ENCODE measurements around the gene TACR1. TPM values are rescaled to one million over a fixed set of nuclear protein-coding genes. Genes with fewer than 3 reads are reported as not detected.

The TACR1 gene
- polyA plus RNA-seq, 1 donor from 2014 or later = 0.78 TPM

DNA sequence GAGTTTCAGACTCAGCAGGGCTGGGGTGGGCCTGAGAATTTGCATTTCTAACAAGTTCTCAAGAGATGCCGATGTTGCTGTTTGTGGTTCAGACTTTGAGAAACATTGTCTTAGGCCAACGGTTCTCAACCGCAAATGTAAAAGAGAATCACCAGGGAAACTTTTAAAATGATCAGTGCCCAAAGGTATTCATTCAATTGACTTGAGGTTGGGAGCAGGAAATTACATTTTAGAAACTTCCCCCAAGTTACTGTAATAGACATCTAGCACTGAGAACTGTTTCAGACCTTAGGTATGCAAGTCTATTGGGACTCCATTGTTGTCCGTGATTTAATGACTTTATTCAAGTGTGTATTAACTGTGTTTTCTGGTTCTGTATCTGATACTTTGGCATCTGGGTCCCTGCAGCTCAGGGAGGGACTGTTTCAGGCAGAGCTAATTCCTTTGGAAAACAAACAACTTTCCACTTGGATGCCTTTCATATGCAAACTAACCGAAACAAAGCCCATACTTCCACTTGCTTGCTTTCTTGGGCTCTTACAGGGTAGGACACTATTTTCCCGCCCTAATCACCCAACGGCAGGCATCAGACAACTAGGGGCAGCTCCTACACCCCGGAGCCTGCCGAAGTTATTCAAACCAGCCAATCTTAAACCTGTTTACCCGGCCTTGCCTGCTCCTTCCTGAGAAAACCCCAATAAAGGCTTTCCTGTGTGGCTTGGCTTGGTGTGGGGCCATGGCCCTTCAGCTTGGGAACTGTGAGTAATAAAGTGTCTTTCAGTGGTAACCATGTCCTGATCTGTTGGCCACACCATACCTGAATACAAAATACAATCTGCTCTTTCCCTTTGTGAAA lies 143.3 kb downstream of the TACR1 start:
- H2AFZ ChIP-seq (ENCODE audit: low read depth, low read length) = no peak overlapping the region
- H3K4me2 ChIP-seq (ENCODE audit: low read length) = no peak overlapping the region
- H3K36me3 ChIP-seq (ENCODE audit: insufficient read depth, low read length) = no peaks in the 10 kb centered on the region
- TF ChIP-seq SMC3 (conservative IDR thresholded peaks at IDR 0.05; ENCODE audit: poor library complexity) (no peak), RAD21 (conservative IDR thresholded peaks at IDR 0.05) (no peak), EZH2 (IDR thresholded peaks at IDR 0.05; ENCODE audit: borderline replicate concordance, insufficient read depth, low read length, poor library complexity, severe bottlenecking) (no peak), TAF1 (IDR thresholded peaks at IDR 0.05; ENCODE audit: low read depth) (no peak), MXI1 (conservative IDR thresholded peaks at IDR 0.05; ENCODE audit: poor library complexity, severe bottlenecking) (no peak), EP300 (conservative IDR thresholded peaks at IDR 0.05; ENCODE audit: poor library complexity, severe bottlenecking) (no peak), POLR2AphosphoS5 (IDR thresholded peaks at IDR 0.05) (no peak)
- TF ChIP-seq, protein P1, sequence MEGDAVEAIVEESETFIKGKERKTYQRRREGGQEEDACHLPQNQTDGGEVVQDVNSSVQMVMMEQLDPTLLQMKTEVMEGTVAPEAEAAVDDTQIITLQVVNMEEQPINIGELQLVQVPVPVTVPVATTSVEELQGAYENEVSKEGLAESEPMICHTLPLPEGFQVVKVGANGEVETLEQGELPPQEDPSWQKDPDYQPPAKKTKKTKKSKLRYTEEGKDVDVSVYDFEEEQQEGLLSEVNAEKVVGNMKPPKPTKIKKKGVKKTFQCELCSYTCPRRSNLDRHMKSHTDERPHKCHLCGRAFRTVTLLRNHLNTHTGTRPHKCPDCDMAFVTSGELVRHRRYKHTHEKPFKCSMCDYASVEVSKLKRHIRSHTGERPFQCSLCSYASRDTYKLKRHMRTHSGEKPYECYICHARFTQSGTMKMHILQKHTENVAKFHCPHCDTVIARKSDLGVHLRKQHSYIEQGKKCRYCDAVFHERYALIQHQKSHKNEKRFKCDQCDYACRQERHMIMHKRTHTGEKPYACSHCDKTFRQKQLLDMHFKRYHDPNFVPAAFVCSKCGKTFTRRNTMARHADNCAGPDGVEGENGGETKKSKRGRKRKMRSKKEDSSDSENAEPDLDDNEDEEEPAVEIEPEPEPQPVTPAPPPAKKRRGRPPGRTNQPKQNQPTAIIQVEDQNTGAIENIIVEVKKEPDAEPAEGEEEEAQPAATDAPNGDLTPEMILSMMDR (IDR thresholded peaks at IDR 0.05; ENCODE audit: poor library complexity, severe bottlenecking) = no peak
- TF ChIP-seq, protein P2, sequence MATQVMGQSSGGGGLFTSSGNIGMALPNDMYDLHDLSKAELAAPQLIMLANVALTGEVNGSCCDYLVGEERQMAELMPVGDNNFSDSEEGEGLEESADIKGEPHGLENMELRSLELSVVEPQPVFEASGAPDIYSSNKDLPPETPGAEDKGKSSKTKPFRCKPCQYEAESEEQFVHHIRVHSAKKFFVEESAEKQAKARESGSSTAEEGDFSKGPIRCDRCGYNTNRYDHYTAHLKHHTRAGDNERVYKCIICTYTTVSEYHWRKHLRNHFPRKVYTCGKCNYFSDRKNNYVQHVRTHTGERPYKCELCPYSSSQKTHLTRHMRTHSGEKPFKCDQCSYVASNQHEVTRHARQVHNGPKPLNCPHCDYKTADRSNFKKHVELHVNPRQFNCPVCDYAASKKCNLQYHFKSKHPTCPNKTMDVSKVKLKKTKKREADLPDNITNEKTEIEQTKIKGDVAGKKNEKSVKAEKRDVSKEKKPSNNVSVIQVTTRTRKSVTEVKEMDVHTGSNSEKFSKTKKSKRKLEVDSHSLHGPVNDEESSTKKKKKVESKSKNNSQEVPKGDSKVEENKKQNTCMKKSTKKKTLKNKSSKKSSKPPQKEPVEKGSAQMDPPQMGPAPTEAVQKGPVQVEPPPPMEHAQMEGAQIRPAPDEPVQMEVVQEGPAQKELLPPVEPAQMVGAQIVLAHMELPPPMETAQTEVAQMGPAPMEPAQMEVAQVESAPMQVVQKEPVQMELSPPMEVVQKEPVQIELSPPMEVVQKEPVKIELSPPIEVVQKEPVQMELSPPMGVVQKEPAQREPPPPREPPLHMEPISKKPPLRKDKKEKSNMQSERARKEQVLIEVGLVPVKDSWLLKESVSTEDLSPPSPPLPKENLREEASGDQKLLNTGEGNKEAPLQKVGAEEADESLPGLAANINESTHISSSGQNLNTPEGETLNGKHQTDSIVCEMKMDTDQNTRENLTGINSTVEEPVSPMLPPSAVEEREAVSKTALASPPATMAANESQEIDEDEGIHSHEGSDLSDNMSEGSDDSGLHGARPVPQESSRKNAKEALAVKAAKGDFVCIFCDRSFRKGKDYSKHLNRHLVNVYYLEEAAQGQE (IDR thresholded peaks at IDR 0.05; ENCODE audit: borderline replicate concordance) = no peak
- H4K20me1 ChIP-seq (ENCODE audit: insufficient read depth) = no peaks in the 10 kb centered on the region
- no peaks in the 10 kb centered on the region for H3K79me2 ChIP-seq (replicated peaks; ENCODE audit: insufficient read depth, low read length)
- no peaks in the 10 kb centered on the region for H3K9me3 ChIP-seq (ENCODE audit: low read length)
- H3K27me3 ChIP-seq (ENCODE audit: insufficient read depth, low read depth, low read length) = no peaks in the 10 kb centered on the region
- H3K9me2 ChIP-seq (ENCODE audit: insufficient read depth, low read length) = no peaks in the 10 kb centered on the region
- H3K27ac ChIP-seq (ENCODE audit: low read length) = no peak overlapping the region
- no peak overlapping the region for H3K9ac ChIP-seq (ENCODE audit: low read length)
- H3F3A ChIP-seq (ENCODE audit: insufficient read depth, low read length, poor library complexity, severe bottlenecking) = no peaks in the 10 kb centered on the region
- no peak overlapping the region for H3K4me3 ChIP-seq (ENCODE audit: low read length)

DNA sequence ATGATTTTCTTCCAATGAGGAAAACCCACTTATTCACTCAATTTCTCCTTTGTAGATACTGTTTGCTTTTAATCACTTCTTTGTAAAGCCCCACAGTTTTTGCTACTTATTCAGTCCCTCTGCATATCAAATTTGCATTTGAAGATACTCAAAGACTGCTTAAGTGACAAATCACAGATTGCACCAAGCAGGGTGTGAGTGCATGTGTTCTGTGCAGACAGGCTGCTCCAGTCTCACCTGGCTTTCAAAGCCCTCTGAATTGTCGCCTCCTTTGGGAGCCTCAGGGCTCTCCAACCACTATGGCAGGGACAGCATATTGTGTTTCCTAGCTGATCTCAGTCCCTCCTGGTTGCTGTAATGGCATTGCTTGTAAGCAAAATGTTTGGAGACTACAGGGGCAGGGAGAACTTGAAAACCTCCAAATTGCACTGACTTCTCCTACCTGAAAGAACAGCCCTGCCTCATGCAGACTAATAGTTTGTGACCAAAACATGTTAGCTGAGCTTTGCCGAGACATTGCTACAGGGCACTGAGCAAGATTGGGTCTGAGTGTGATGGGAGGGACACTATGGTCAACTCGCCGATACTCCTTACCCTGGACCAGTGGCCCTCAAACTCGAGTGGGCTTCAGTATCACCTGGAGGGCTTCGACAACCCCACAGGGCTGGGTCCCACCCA lies 144.0 kb downstream of the TACR1 start:
- H3K4me3 ChIP-seq (ENCODE audit: low read length) = no peak overlapping the region
- TF ChIP-seq RAD21 (conservative IDR thresholded peaks at IDR 0.05) (no peak), TAF1 (IDR thresholded peaks at IDR 0.05; ENCODE audit: low read depth) (no peak), MXI1 (conservative IDR thresholded peaks at IDR 0.05; ENCODE audit: poor library complexity, severe bottlenecking) (no peak), EP300 (conservative IDR thresholded peaks at IDR 0.05; ENCODE audit: poor library complexity, severe bottlenecking) (no peak), POLR2AphosphoS5 (IDR thresholded peaks at IDR 0.05) (no peak), EZH2 (IDR thresholded peaks at IDR 0.05; ENCODE audit: borderline replicate concordance, insufficient read depth, low read length, poor library complexity, severe bottlenecking) (no peak), SMC3 (conservative IDR thresholded peaks at IDR 0.05; ENCODE audit: poor library complexity) (no peak)
- TF ChIP-seq, protein P2 (IDR thresholded peaks at IDR 0.05; ENCODE audit: borderline replicate concordance) = no peak
- TF ChIP-seq, protein P1 (IDR thresholded peaks at IDR 0.05; ENCODE audit: poor library complexity, severe bottlenecking) = no peak
- no peak overlapping the region for H3K9ac ChIP-seq (ENCODE audit: low read length)
- no peak overlapping the region for H3K27ac ChIP-seq (ENCODE audit: low read length)
- H3F3A ChIP-seq (ENCODE audit: insufficient read depth, low read length, poor library complexity, severe bottlenecking) = no peaks in the 10 kb centered on the region
- H3K27me3 ChIP-seq (ENCODE audit: insufficient read depth, low read depth, low read length) = no peaks in the 10 kb centered on the region
- no peaks in the 10 kb centered on the region for H3K9me2 ChIP-seq (ENCODE audit: insufficient read depth, low read length)
- H4K20me1 ChIP-seq (ENCODE audit: insufficient read depth) = no peaks in the 10 kb centered on the region
- no peak overlapping the region for H2AFZ ChIP-seq (ENCODE audit: low read depth, low read length)
- no peaks in the 10 kb centered on the region for H3K36me3 ChIP-seq (ENCODE audit: insufficient read depth, low read length)
- no peaks in the 10 kb centered on the region for H3K79me2 ChIP-seq (replicated peaks; ENCODE audit: insufficient read depth, low read length)
- no peak overlapping the region for H3K4me2 ChIP-seq (ENCODE audit: low read length)
- no peaks in the 10 kb centered on the region for H3K9me3 ChIP-seq (ENCODE audit: low read length)
